ENCODE measurements around the gene HYAL4.

The HYAL4 gene

DNA sequence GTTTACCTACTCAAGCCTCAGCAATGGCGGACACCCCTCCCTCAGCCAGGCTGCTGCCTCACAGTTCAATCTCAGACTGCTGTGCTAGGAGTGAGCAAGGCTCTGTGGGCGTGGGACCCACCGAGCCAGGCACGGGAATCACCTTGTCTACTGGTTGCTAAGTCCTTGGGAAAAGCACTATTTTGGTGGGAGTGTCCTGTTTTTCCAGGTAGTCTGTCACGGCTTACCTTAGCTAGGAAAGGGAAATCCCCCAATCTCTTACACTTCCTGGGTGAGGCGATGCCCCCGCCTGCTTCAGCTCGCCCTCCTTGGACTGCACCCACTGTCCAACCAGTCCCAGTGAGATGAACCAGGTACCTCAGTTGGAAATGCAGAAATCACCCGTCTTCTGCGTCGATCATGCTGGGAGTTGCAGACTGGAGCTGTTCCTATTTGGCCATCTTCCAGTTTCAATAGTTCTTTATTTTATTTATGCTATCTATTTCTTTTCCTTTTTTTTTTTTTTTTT, at the start of gene HYAL4:
Gene HYAL4 (plus strand): TSS at position 458 of the 508 bp plus-strand sequence. CDS start 23,105 bp downstream, outside the sequence.
- DNase-seq: no peak
- H3K27ac ChIP-seq: no peak within 1 kb of the TSS
- TF ChIP-seq, protein P1, sequence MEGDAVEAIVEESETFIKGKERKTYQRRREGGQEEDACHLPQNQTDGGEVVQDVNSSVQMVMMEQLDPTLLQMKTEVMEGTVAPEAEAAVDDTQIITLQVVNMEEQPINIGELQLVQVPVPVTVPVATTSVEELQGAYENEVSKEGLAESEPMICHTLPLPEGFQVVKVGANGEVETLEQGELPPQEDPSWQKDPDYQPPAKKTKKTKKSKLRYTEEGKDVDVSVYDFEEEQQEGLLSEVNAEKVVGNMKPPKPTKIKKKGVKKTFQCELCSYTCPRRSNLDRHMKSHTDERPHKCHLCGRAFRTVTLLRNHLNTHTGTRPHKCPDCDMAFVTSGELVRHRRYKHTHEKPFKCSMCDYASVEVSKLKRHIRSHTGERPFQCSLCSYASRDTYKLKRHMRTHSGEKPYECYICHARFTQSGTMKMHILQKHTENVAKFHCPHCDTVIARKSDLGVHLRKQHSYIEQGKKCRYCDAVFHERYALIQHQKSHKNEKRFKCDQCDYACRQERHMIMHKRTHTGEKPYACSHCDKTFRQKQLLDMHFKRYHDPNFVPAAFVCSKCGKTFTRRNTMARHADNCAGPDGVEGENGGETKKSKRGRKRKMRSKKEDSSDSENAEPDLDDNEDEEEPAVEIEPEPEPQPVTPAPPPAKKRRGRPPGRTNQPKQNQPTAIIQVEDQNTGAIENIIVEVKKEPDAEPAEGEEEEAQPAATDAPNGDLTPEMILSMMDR (IDR thresholded peaks at IDR 0.05; ENCODE audit: low read depth, low read length, missing control alignments): no peak

DNA sequence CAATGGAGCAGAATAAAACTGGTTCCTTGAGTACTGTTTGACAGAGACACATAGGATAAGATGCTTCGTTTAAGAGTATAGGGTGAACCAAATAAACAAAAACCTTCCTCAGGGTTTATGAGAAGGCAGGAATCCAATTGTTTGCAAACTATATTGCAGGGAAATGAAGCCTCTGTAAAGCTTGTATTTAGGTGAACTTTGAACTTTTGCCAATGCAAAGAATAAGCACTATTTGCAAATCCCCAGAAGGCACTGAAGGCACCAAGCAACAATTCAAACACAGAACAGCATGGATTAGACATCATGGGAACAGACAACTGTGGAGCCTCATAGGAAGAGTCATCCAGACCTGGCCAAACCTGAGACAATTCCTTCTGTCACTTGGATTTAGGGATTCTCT, 49.1 kb upstream of the HYAL4 start:
- no peaks in the 10 kb centered on the region for H3K27me3 ChIP-seq (replicated peaks)
- DNase-seq: no peak
- H3K27ac ChIP-seq: no peak overlapping the region
- TF ChIP-seq, protein P1 (IDR thresholded peaks at IDR 0.05; ENCODE audit: low read depth, low read length, missing control alignments): no peak
- in situ Hi-C loops (cut with HindIII; ENCODE audit: low pct_ligation_motif_present, low sequenced_read_pairs): no loop called here
- H3K4me3 ChIP-seq (ENCODE audit: low read depth, low read length): no peak overlapping the region
- no peaks in the 10 kb centered on the region for H3K36me3 ChIP-seq (replicated peaks)

More for the DNA sequence above, at the start of gene HYAL4:
- no peak within 1 kb of the TSS for H3K4me3 ChIP-seq (ENCODE audit: low read depth, low read length)
- H3K27me3 ChIP-seq (replicated peaks): no peaks in the 10 kb centered on the region
- in situ Hi-C loops (cut with HindIII; ENCODE audit: low pct_ligation_motif_present, low sequenced_read_pairs): no loop called here
- H3K36me3 ChIP-seq (replicated peaks): no peaks in the 10 kb centered on the region

- TF ChIP-seq, protein P1 (IDR thresholded peaks at IDR 0.05; ENCODE audit: low read depth, low read length, missing control alignments): no peak
- Histone ChIP-seq H3K27me3 (replicated peaks) (no peaks in the 10 kb centered on the region), H3K27ac (no peak overlapping the region), H3K36me3 (replicated peaks) (no peaks in the 10 kb centered on the region), H3K4me3 (ENCODE audit: low read depth, low read length) (no peak overlapping the region)
- DNase-seq: no peak
- in situ Hi-C loops (cut with HindIII; ENCODE audit: low pct_ligation_motif_present, low sequenced_read_pairs): no loop called here
Measured at GRCh38 chr7:123796568-123796967, 48.4 kb upstream of the HYAL4 start.

GRCh38 chr7:123797673-123798531, 47.1 kb upstream of the HYAL4 start:
- in situ Hi-C loops (cut with HindIII; ENCODE audit: low pct_ligation_motif_present, low sequenced_read_pairs): no loop called here
- DNase-seq: peak; percentile 59
- H3K27ac ChIP-seq: no peak overlapping the region

DNA sequence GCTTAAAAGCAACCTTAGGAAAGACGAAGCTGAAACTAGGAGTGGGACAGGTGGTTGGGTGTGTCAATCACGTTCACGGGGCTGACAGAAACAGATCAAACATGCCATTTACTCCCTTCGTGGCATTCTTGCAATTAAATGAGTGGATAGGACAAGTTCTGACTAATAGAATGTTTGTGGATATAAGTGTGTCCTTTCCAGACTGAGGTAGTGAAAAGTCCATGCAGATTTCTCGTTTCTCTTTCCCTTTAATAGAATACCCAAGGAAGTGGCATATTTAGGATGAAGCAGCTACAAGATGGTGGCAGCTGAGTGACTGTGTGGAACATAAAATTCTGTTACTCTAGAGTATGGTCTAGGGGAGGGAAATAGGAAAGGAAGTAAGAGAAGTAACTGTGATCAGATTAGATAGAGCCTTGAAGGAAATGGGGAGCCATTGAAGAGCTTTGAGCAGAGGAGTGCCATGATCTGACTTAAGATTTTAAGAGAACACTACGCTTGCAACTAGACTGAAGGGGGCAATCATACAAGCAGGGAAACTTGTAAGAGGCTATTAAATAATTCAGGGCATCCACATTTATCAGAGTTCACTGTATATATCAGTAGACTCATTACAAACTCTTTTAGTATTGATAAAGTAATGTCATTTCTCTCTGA, 46.3 kb upstream of the HYAL4 start:
- TF ChIP-seq, protein P1 (IDR thresholded peaks at IDR 0.05; ENCODE audit: low read depth, low read length, missing control alignments): no peak
- Histone ChIP-seq H3K27ac (no peak overlapping the region), H3K36me3 (replicated peaks) (no peaks in the 10 kb centered on the region), H3K4me3 (ENCODE audit: low read depth, low read length) (no peak overlapping the region), H3K27me3 (replicated peaks) (no peaks in the 10 kb centered on the region)
- DNase-seq: no peak
- in situ Hi-C loops (cut with HindIII; ENCODE audit: low pct_ligation_motif_present, low sequenced_read_pairs): no loop called here

More at GRCh38 chr7:123797673-123798531, 47.1 kb upstream of the HYAL4 start:
- Histone ChIP-seq H3K36me3 (replicated peaks) (no peaks in the 10 kb centered on the region), H3K4me3 (ENCODE audit: low read depth, low read length) (no peak overlapping the region), H3K27me3 (replicated peaks) (no peaks in the 10 kb centered on the region)
- TF ChIP-seq, protein P1 (IDR thresholded peaks at IDR 0.05; ENCODE audit: low read depth, low read length, missing control alignments): peak; percentile 41
